Neural cell (in vitro differentiated cells): ENCODE data around the gene MEIS1. TPM values are rescaled to one million over a fixed set of nuclear protein-coding genes. Genes with fewer than 3 reads are reported as not detected.

Experiments
- H2AFZ ChIP-seq: fragments of 200-600, 300-800 bp; sonication (generic), shearing (Covaris generic); 2 replicates; pipeline ENCODE4 v1.6.0; 2014; ENCODE audit warnings: low read depth, mild to moderate bottlenecking, antibody characterized with exemption, low read length, moderate library complexity
- H3F3A ChIP-seq: fragments of 200-600 bp; shearing (Covaris generic); 2 replicates; pipeline ENCODE4 v1.6.1; 2016; ENCODE audit warnings: mild to moderate bottlenecking, moderate library complexity, mixed read lengths, antibody characterized with exemption, low read length; ENCODE audit not compliant: insufficient read depth, poor library complexity, severe bottlenecking
- H3K27ac ChIP-seq: fragments of 200-600, 300-800 bp; sonication (generic), shearing (Covaris generic); 2 replicates; pipeline ENCODE4 v1.5.1; 2014; ENCODE audit warnings: mild to moderate bottlenecking, low read length, moderate library complexity
- H3K27me3 ChIP-seq: fragments of 300-800, 200-600 bp; sonication (generic), shearing (Covaris generic); 2 replicates; pipeline ENCODE4 v1.6.0; 2014; ENCODE audit warnings: mild to moderate bottlenecking, low read depth, low read length, moderate library complexity; ENCODE audit not compliant: insufficient read depth
- H3K36me3 ChIP-seq: fragments of 300-800, 200-600 bp; sonication (generic), shearing (Covaris generic); 2 replicates; pipeline ENCODE4 v1.5.1; 2014; ENCODE audit warnings: mild to moderate bottlenecking, antibody characterized with exemption, low read length, moderate library complexity; ENCODE audit not compliant: insufficient read depth
- H3K4me2 ChIP-seq: fragments of 300-800, 200-600 bp; sonication (generic), shearing (Covaris generic); 2 replicates; pipeline ENCODE4 v1.6.0; 2014; ENCODE audit warnings: mild to moderate bottlenecking, low read length
- H3K4me3 ChIP-seq: fragments of 300-800, 200-600 bp; sonication (generic), shearing (Covaris generic); 2 replicates; pipeline ENCODE4 v1.5.1; 2014; ENCODE audit warnings: mild to moderate bottlenecking, low read length, moderate library complexity
- H3K79me2 ChIP-seq: fragments of 200-600 bp; shearing (Covaris generic); replicated peaks from 2 replicates; pipeline ENCODE4 v1.6.0; 2014; ENCODE audit warnings: mild to moderate bottlenecking, low read length, moderate library complexity; ENCODE audit not compliant: insufficient read depth
- H3K9ac ChIP-seq: fragments of 300-800, 200-600 bp; sonication (generic), shearing (Covaris generic); 2 replicates; pipeline ENCODE4 v1.6.1; 2016; ENCODE audit warnings: mild to moderate bottlenecking, low read length, mixed read lengths
- H3K9me2 ChIP-seq: fragments of 200-600 bp; shearing (Covaris generic); 2 replicates; pipeline ENCODE4 v1.6.1; 2016; ENCODE audit warnings: mild to moderate bottlenecking, low read length, mixed read lengths; ENCODE audit not compliant: insufficient read depth
- H3K9me3 ChIP-seq: fragments of 200-600, 300-800 bp; sonication (generic), shearing (Covaris generic); 2 replicates; pipeline ENCODE4 v1.6.1; 2016; ENCODE audit warnings: mild to moderate bottlenecking, mixed run types, low read length, moderate library complexity, mixed read lengths
- H4K20me1 ChIP-seq: fragments of 200-600 bp; shearing (Covaris generic); 2 replicates; pipeline ENCODE4 v1.6.1; 2016; ENCODE audit warnings: mild to moderate bottlenecking, mixed run types; ENCODE audit not compliant: insufficient read depth
- EP300 ChIP-seq: fragments of 450-650 bp; conservative IDR thresholded peaks from 2 replicates; pipeline ENCODE4 v1.6.1; 2014; ENCODE audit warnings: antibody characterized with exemption, mild to moderate bottlenecking, moderate library complexity; ENCODE audit not compliant: poor library complexity, severe bottlenecking
- EZH2 ChIP-seq: fragments of 200-600, 300-800 bp; shearing (Covaris generic), sonication (generic); IDR thresholded peaks from 2 replicates; pipeline ENCODE4 v1.6.1; 2014; ENCODE audit warnings: antibody characterized with exemption, low read length, borderline replicate concordance, mild to moderate bottlenecking; ENCODE audit not compliant: insufficient read depth, poor library complexity, severe bottlenecking
- MXI1 ChIP-seq: fragments of 450-650 bp; conservative IDR thresholded peaks from 2 replicates; pipeline ENCODE4 v1.6.1; 2014; ENCODE audit warnings: antibody characterized with exemption, mild to moderate bottlenecking; ENCODE audit not compliant: poor library complexity, severe bottlenecking
- POLR2AphosphoS5 ChIP-seq: IDR thresholded peaks from 2 replicates; pipeline ENCODE4 v1.6.1; 2012
- RAD21 ChIP-seq: fragments of 450-650 bp; conservative IDR thresholded peaks from 2 replicates; pipeline ENCODE4 v1.6.1; 2014; ENCODE audit warnings: antibody characterized with exemption, mild to moderate bottlenecking, moderate library complexity
- REST ChIP-seq: IDR thresholded peaks from 2 replicates; pipeline ENCODE4 v1.6.1; 2012; ENCODE audit warnings: borderline replicate concordance
- SMC3 ChIP-seq: fragments of 450-650 bp; conservative IDR thresholded peaks from 2 replicates; pipeline ENCODE4 v1.6.1; 2014; ENCODE audit warnings: antibody characterized with exemption, mild to moderate bottlenecking, moderate library complexity; ENCODE audit not compliant: poor library complexity
- TAF1 ChIP-seq: IDR thresholded peaks from 2 replicates; pipeline ENCODE4 v1.6.1; 2012; ENCODE audit warnings: low read depth
- polyA plus RNA-seq: library from polyadenylated mRNA; depleted of rRNA; stranded (reverse); fragments of >200 nt; gene quantifications from 2 replicates; pipeline ENCODE4 v1.2.3, GENCODE V29; 2014
- TF ChIP-seq, protein P1 (sequence below): fragments of 450-650 bp; IDR thresholded peaks from 2 replicates; pipeline ENCODE4 v1.5.1; 2014; ENCODE audit warnings: antibody characterized with exemption, mild to moderate bottlenecking, moderate library complexity; ENCODE audit not compliant: poor library complexity, severe bottlenecking

Gene MEIS1
- polyA plus RNA-seq, 1 donor from 2014 or later: 46.5 TPM

GRCh38 chr2:66515743-66516142, 80.8 kb downstream of the MEIS1 start:
- peaks cover 25% of the 10 kb centered on the region for H3K79me2 ChIP-seq
- H3K36me3 ChIP-seq: no peaks in the 10 kb centered on the region
- H4K20me1 ChIP-seq: no peaks in the 10 kb centered on the region
- peaks cover 3% of the 10 kb centered on the region for H3F3A ChIP-seq
- H2AFZ ChIP-seq: no peak overlapping the region
- no peak overlapping the region for H3K27ac ChIP-seq
- TF ChIP-seq EP300 (no peak), REST (no peak), RAD21 (no peak), POLR2AphosphoS5 (no peak), TAF1 (no peak), SMC3 (no peak), EZH2 (no peak)
- H3K4me2 ChIP-seq: no peak overlapping the region
- H3K27me3 ChIP-seq: no peaks in the 10 kb centered on the region
- H3K9me2 ChIP-seq: no peaks in the 10 kb centered on the region
- no peak overlapping the region for H3K4me3 ChIP-seq
- H3K9ac ChIP-seq: no peak overlapping the region
- H3K9me3 ChIP-seq: no peaks in the 10 kb centered on the region

DNA sequence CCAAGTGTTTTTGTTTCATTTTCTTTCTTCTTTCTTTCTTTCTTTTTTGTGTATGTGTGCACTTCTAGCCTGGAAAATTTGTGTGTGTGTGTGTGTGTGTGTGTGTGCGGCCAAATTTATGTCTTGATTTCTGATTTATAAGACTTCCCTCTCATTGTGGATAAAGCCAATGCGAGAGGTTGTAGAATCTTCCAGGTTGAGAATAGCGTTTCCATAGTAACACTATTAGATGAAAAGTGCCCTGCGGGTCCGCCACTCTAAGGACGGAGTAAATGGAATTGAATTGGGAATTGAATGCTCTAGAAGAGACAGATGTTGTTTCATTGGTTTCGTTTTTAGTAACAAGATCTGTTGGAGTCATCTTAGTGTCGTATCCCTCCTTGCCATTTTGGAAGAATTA, 81.6 kb downstream of the MEIS1 start:
- no peaks in the 10 kb centered on the region for H3K9me3 ChIP-seq
- TF ChIP-seq, protein P1, sequence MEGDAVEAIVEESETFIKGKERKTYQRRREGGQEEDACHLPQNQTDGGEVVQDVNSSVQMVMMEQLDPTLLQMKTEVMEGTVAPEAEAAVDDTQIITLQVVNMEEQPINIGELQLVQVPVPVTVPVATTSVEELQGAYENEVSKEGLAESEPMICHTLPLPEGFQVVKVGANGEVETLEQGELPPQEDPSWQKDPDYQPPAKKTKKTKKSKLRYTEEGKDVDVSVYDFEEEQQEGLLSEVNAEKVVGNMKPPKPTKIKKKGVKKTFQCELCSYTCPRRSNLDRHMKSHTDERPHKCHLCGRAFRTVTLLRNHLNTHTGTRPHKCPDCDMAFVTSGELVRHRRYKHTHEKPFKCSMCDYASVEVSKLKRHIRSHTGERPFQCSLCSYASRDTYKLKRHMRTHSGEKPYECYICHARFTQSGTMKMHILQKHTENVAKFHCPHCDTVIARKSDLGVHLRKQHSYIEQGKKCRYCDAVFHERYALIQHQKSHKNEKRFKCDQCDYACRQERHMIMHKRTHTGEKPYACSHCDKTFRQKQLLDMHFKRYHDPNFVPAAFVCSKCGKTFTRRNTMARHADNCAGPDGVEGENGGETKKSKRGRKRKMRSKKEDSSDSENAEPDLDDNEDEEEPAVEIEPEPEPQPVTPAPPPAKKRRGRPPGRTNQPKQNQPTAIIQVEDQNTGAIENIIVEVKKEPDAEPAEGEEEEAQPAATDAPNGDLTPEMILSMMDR: no peak
- TF ChIP-seq POLR2AphosphoS5 (no peak), MXI1 (no peak), EZH2 (no peak), TAF1 (no peak), SMC3 (no peak), EP300 (no peak), RAD21 (no peak), REST (no peak)
- H3K27me3 ChIP-seq: no peaks in the 10 kb centered on the region
- H2AFZ ChIP-seq: no peak overlapping the region
- H3K4me3 ChIP-seq: no peak overlapping the region
- H3K79me2 ChIP-seq: peaks cover 25% of the 10 kb centered on the region
- H3K9ac ChIP-seq: no peak overlapping the region
- no peak overlapping the region for H3K27ac ChIP-seq
- peaks cover 5% of the 10 kb centered on the region for H3F3A ChIP-seq
- no peak overlapping the region for H3K4me2 ChIP-seq
- no peaks in the 10 kb centered on the region for H3K9me2 ChIP-seq
- H4K20me1 ChIP-seq: no peaks in the 10 kb centered on the region
- no peaks in the 10 kb centered on the region for H3K36me3 ChIP-seq
